HepG2 (cell line): ENCODE results near the gene PET100. TPM values are rescaled to one million over a fixed set of nuclear protein-coding genes. Genes with fewer than 3 reads are reported as not detected.
A peak's percentile ranks its signal among the peaks of the same experiment; 100 is the strongest.

Experiments used
- ARID2 ChIP-seq: sonication (generic); formaldehyde crosslinking; IDR thresholded peaks from 2 replicates; pipeline ENCODE4 v1.8.1; 2022; ENCODE audit warnings: mild to moderate bottlenecking, missing genetic modification reagents, borderline replicate concordance
- GLMP ChIP-seq: sonication (generic); formaldehyde crosslinking; IDR thresholded peaks from 2 replicates; pipeline ENCODE4 v1.9.0; 2021; ENCODE audit warnings: missing genetic modification reagents, mild to moderate bottlenecking, borderline replicate concordance
- HNRNPLL ChIP-seq: fragments of 200-400 bp; formaldehyde crosslinking; IDR thresholded peaks from 2 replicates; pipeline ENCODE4 v1.6.1; 2017; ENCODE audit warnings: mild to moderate bottlenecking, low read depth, low read length; ENCODE audit not compliant: poor library complexity, severe bottlenecking
- MEF2D ChIP-seq: sonication (generic); formaldehyde crosslinking; IDR thresholded peaks from 2 replicates; pipeline ENCODE4 v1.5.1; 2020; ENCODE audit warnings: mild to moderate bottlenecking, missing genetic modification reagents
- SKIL ChIP-seq: sonication (generic); formaldehyde crosslinking; IDR thresholded peaks from 2 replicates; pipeline ENCODE4 v1.8.0; 2022; ENCODE audit warnings: missing genetic modification reagents, mild to moderate bottlenecking, moderate library complexity, borderline replicate concordance
- SP5 ChIP-seq: IDR thresholded peaks from 2 replicates; pipeline ENCODE4 v1.6.1; 2016; ENCODE audit warnings: low read depth, borderline replicate concordance
- TBX2 ChIP-seq: sonication (generic); formaldehyde crosslinking; IDR thresholded peaks from 2 replicates; pipeline ENCODE4 v1.5.0; 2020; ENCODE audit warnings: missing genetic modification reagents, mild to moderate bottlenecking, borderline replicate concordance
- ZBTB40 ChIP-seq, 2 experiments: fragments of 450-650 bp in 1 of 2; sonication (generic) in 1 of 2; formaldehyde crosslinking in 1 of 2; IDR thresholded peaks; 2 replicates each; pipeline versions ENCODE4 v1.6.1 to v1.8.0; 2016 to 2022; ENCODE audit warnings: antibody characterized with exemption in 1 of 2, mild to moderate bottlenecking in 1 of 2, missing genetic modification reagents in 1 of 2
- ZKSCAN8 ChIP-seq: IDR thresholded peaks from 2 replicates; pipeline ENCODE4 v1.6.1; 2016; ENCODE audit warnings: borderline replicate concordance, missing genetic modification reagents, missing compliant biosample characterization
- ZNF362 ChIP-seq: sonication (generic); formaldehyde crosslinking; IDR thresholded peaks from 2 replicates; pipeline ENCODE4 v1.4.0; 2020; ENCODE audit warnings: missing genetic modification reagents, mild to moderate bottlenecking, borderline replicate concordance
- ZNF660 ChIP-seq: sonication (generic); formaldehyde crosslinking; IDR thresholded peaks from 2 replicates; pipeline ENCODE4 v1.5.1; 2020; ENCODE audit warnings: mild to moderate bottlenecking, low read depth, missing genetic modification reagents, borderline replicate concordance
- polyA plus RNA-seq, 8 experiments: library from polyadenylated mRNA; depleted of rRNA in 3 of 8; stranded (reverse) in 7 of 8; unstranded in 1 of 8; fragments of >200 nt; fragmentation: Illumina TruSeq in 4 of 8; extraction: Trizol in 4 of 8; gene quantifications; 2 replicates each; pipeline versions ENCODE4 v1.2.1 to v1.2.3, GENCODE V29; 2011 to 2016; ENCODE audit warnings: low read depth in 4 of 8, missing spikeins in 1 of 8, mixed read lengths in 1 of 8; ENCODE audit not compliant: insufficient read depth in 1 of 8
- total RNA-seq, 5 experiments: library from RNA; depleted of rRNA; stranded (reverse); fragments of >200 nt; fragmentation: Illumina TruSeq; extraction: Trizol; gene quantifications; 2 replicates each; pipeline ENCODE4 v1.2.3, GENCODE V29; 2016; ENCODE audit warnings: low read depth in 1 of 5

The PET100 gene
- total and polyA plus RNA-seq, 2 of the 13 experiments (the other 11 are each of a cell fraction or from before 2014, with no cell fraction given) = 22.3 to 66.5 TPM

- TF ChIP-seq SKIL (CRISPR knock-in tag) = peak; percentile 43; the same call in 1 of the 2 replicates
- TF ChIP-seq MEF2D (CRISPR knock-in tag) = 0 out of 2 replicates have a peak, but pooled peaks have one; percentile 38
- TF ChIP-seq TBX2 (CRISPR knock-in tag) = peak; percentile 73
- TF ChIP-seq SP5 (CRISPR knock-in tag) = no peak
- no peak for TF ChIP-seq ZBTB40 (IDR thresholded peaks at IDR 0.05)
- TF ChIP-seq ZBTB40 (CRISPR knock-in tag; IDR thresholded peaks at IDR 0.05) = peak; percentile 68; the same call in 1 of the 2 replicates
- no peak for TF ChIP-seq GLMP
- TF ChIP-seq HNRNPLL = peak; percentile 25
- peak; percentile 41; the same call in 1 of the 2 replicates for TF ChIP-seq ZNF362 (CRISPR knock-in tag)
- TF ChIP-seq ARID2 (CRISPR knock-in tag) = no peak
- TF ChIP-seq ZNF660 (CRISPR knock-in tag) = no peak
- TF ChIP-seq ZKSCAN8 = no peak
These were observed 7.2 kb downstream of the PET100 start, which contains the start of gene STXBP2 (continued) for GRCh38 chr19:7636691-7637373.
